GM12892 (cell line): ENCODE measurements around the gene ULBP2.
"Not testable (repeated sequence)": the region's sequence is repeated elsewhere in the genome, so short reads cannot be mapped to it uniquely, and the experiment has no call there.

Experiments
- POLR2A ChIP-seq: IDR thresholded peaks from 2 replicates; pipeline ENCODE4 v1.6.1; 2011; ENCODE audit warnings: low read depth, low read length, control low read depth
- POLR2AphosphoS5 ChIP-seq: IDR thresholded peaks from 2 replicates; pipeline ENCODE4 v1.6.1; 2011; ENCODE audit warnings: low read depth, low read length, control low read depth
- TAF1 ChIP-seq: IDR thresholded peaks from 2 replicates; pipeline ENCODE4 v1.6.1; 2011; ENCODE audit warnings: low read depth, mild to moderate bottlenecking, control low read depth, low read length, borderline replicate concordance

DNA sequence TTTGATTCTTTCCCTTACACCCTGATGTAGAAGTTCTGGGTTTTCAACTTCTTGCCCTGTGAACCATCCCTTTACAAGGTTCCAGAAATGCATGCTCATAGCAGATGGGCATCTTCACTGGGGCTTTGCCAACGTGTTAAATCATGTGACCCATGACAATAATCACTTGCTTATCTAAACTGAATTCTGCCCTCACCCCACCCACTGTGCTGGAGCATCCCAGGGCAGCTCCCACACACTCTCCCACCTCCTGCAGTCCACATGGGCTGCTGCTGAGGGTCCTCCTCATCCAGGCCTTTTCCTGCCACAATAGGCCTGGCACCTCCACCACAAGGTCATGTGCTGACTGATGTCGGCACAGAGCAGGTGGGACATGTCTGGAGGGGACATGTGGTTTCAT lies 26.2 kb downstream of the ULBP2 start:
- not testable (repeated sequence) for TF ChIP-seq TAF1, POLR2AphosphoS5, POLR2A
